ENCODE measurements around the gene BAZ2B. TPM values are rescaled to one million over a fixed set of nuclear protein-coding genes. Genes with fewer than 3 reads are reported as not detected.

BAZ2B gene
- total and polyA plus RNA-seq, 2 donors (not counting 3 experiments of a cell fraction or from before 2014, with no cell fraction given) = 22.1 to 73.8 TPM

GRCh38 chr2:159375241-159375640, 241.1 kb downstream of the BAZ2B start:
- dilution Hi-C loops (cut with MboI; ENCODE audit: extremely low pct_ligation_motif_present, low sequenced_read_pairs) = no loop called here
- H2AFZ ChIP-seq (ENCODE audit: low read depth, low read length) = no peak overlapping the region
- no peak for TF ChIP-seq FOS (IDR thresholded peaks at IDR 0.05; ENCODE audit: borderline replicate concordance, insufficient read depth, low read length)
- no peak for TF ChIP-seq GATA2 (IDR thresholded peaks at IDR 0.05; ENCODE audit: insufficient read depth, insufficient read length, low read depth, low read length)
- TF ChIP-seq JUN (IDR thresholded peaks at IDR 0.05; ENCODE audit: borderline replicate concordance, insufficient read depth, insufficient read length, low read depth) = no peak
- TF ChIP-seq CTCF (IDR thresholded peaks at IDR 0.05; ENCODE audit: extremely low read depth in 1 of 2, insufficient read depth in 1 of 2, low read depth in 1 of 2, low read length in 2 of 2) = no peak
- TF ChIP-seq POLR2A (IDR thresholded peaks at IDR 0.05; ENCODE audit: low read depth, low read length) = no peak
- no peak for TF ChIP-seq MYC (IDR thresholded peaks at IDR 0.05; ENCODE audit: low read depth, low read length)
- TF ChIP-seq POLR2AphosphoS5 (IDR thresholded peaks at IDR 0.05; ENCODE audit: insufficient read depth, low read depth, low read length) = no peak
- TF ChIP-seq MAX (IDR thresholded peaks at IDR 0.05; ENCODE audit: insufficient read depth, insufficient read length) = no peak
- BruUV-seq (replicated peaks) = no TSS peak
- ChIA-PET CTCF (interaction anchor here (0.5 to 1.6 kb wide), 3 partner anchors 12 to 303 kb away, joined by 3 to 5 read pairs (median 3); no protein-coding TSS in a partner anchor), POLR2A (no interaction called here)
- DNase-seq (ENCODE audit: low read depth, low spot score) (no peak), FAIRE-seq (no peak)
- no peaks in the 10 kb centered on the region for H3K4me1 ChIP-seq (ENCODE audit: control insufficient read depth, extremely low read depth, insufficient read depth, low read length)
- no peaks in the 10 kb centered on the region for H3K27me3 ChIP-seq (ENCODE audit: control insufficient read depth in 2 of 2, insufficient read depth in 2 of 2, low read length in 2 of 2)
- H3K4me2 ChIP-seq (ENCODE audit: insufficient read depth, low read length) = no peak overlapping the region
- peaks cover 4 to 11% of the 10 kb centered on the region in 2 experiments for H3K36me3 ChIP-seq (ENCODE audit: control insufficient read depth in 2 of 2, extremely low read depth in 1 of 2, insufficient read depth in 2 of 2, low read length in 2 of 2)
- intact Hi-C loops (cut with micrococcal nuclease) = no loop called here
- no peaks in the 10 kb centered on the region for H3K9me1 ChIP-seq (replicated peaks; ENCODE audit: control insufficient read depth, extremely low read depth, insufficient read depth, low read length)
- no peak overlapping the region for H3K27ac ChIP-seq (ENCODE audit: insufficient read depth, low read depth, low read length)
- no peaks in the 10 kb centered on the region for H3K9me3 ChIP-seq (replicated peaks; ENCODE audit: control insufficient read depth, insufficient read depth, low read length)
- no peaks in the 10 kb centered on the region for H3K79me2 ChIP-seq (ENCODE audit: control insufficient read depth, insufficient read depth, low read length)
- H3K4me3 ChIP-seq (replicated peaks in 1 of 3; ENCODE audit: insufficient read depth in 1 of 3, low read depth in 1 of 3, low read length in 3 of 3) = no peak overlapping the region
- H3K9ac ChIP-seq (replicated peaks; ENCODE audit: extremely low read depth, insufficient read depth, low read length) = no peak overlapping the region
- no peaks in the 10 kb centered on the region for H4K20me1 ChIP-seq (replicated peaks; ENCODE audit: control insufficient read depth, extremely low read depth, insufficient read depth, low read length)

Data from endothelial cell of umbilical vein (primary cell).